Stimulated activated CD4-positive, alpha-beta T cell treated with anti-CD3 and anti-CD28 coated beads, Interleukin-4, amount 100 ng/mL, for 4 hours (primary cell): ENCODE results near the gene LIMS3.
"Not testable (repeated sequence)": the region's sequence is repeated elsewhere in the genome, so short reads cannot be mapped to it uniquely, and the experiment has no call there.

Experiments used
- DNase-seq, 2 experiments: peaks; one replicate each; pipeline ENCODE4 v3.0.0-alpha.2; 2020

The LIMS3 gene

GRCh38 chr2:109927803-109928202 is 29.3 kb downstream of the LIMS3 start:
- not testable (repeated sequence) for DNase-seq

- DNase-seq: not testable (repeated sequence)
Observed at GRCh38 chr2:109929222-109929621, 30.7 kb downstream of the LIMS3 start.

- DNase-seq: not testable (repeated sequence)
Observed at GRCh38 chr2:109936534-109936933, 38.0 kb downstream of the LIMS3 start.

GRCh38 chr2:109945362-109945761 is 46.9 kb downstream of the LIMS3 start:
- not testable (repeated sequence) for DNase-seq

- not testable (repeated sequence) for DNase-seq
Observed at GRCh38 chr2:109947262-109947958, 48.9 kb downstream of the LIMS3 start.

GRCh38 chr2:109947959-109948520 is 49.6 kb downstream of the LIMS3 start:
- DNase-seq: not testable (repeated sequence)

GRCh38 chr2:109950146-109950843 is 51.8 kb downstream of the LIMS3 start:
- DNase-seq: not testable (repeated sequence)

GRCh38 chr2:109963942-109964341 is 65.5 kb downstream of the LIMS3 start:
- DNase-seq: not testable (repeated sequence)

GRCh38 chr2:109965482-109965881 is 67.0 kb downstream of the LIMS3 start:
- not testable (repeated sequence) for DNase-seq

GRCh38 chr2:109966107-109966736 is 67.7 kb downstream of the LIMS3 start:
- DNase-seq: not testable (repeated sequence)

GRCh38 chr2:109966858-109967257 is 68.4 kb downstream of the LIMS3 start:
- DNase-seq: not testable (repeated sequence)

GRCh38 chr2:109969864-109970263 is 71.4 kb downstream of the LIMS3 start:
- DNase-seq: not testable (repeated sequence)

GRCh38 chr2:109971710-109972109 is 73.2 kb downstream of the LIMS3 start:
- DNase-seq: not testable (repeated sequence)
